Fibroblast of villous mesenchyme (primary cell): ENCODE data around the gene CDK11A. TPM values are rescaled to one million over a fixed set of nuclear protein-coding genes. Genes with fewer than 3 reads are reported as not detected.

Source experiments
- DNase-seq: peaks from one replicate; pipeline ENCODE4 v3.0.0-alpha.2; 2010; ENCODE audit warnings: low read depth
- H3K4me3 ChIP-seq: 2 replicates; pipeline ENCODE4 v1.5.1; 2011; ENCODE audit warnings: low read depth, mild to moderate bottlenecking, low read length
- total RNA-seq: library from RNA; depleted of rRNA; stranded (reverse); fragments of >200 nt; gene quantifications from 2 replicates; pipeline ENCODE4 v1.2.3, GENCODE V29; 2012
- TF ChIP-seq, protein P1 (sequence below): IDR thresholded peaks from 2 replicates; pipeline ENCODE4 v1.5.1; 2012; ENCODE audit warnings: low read depth, mild to moderate bottlenecking, low read length; ENCODE audit not compliant: insufficient read depth

CDK11A gene
- total RNA-seq, 1 donor, result 18.1 TPM

DNA sequence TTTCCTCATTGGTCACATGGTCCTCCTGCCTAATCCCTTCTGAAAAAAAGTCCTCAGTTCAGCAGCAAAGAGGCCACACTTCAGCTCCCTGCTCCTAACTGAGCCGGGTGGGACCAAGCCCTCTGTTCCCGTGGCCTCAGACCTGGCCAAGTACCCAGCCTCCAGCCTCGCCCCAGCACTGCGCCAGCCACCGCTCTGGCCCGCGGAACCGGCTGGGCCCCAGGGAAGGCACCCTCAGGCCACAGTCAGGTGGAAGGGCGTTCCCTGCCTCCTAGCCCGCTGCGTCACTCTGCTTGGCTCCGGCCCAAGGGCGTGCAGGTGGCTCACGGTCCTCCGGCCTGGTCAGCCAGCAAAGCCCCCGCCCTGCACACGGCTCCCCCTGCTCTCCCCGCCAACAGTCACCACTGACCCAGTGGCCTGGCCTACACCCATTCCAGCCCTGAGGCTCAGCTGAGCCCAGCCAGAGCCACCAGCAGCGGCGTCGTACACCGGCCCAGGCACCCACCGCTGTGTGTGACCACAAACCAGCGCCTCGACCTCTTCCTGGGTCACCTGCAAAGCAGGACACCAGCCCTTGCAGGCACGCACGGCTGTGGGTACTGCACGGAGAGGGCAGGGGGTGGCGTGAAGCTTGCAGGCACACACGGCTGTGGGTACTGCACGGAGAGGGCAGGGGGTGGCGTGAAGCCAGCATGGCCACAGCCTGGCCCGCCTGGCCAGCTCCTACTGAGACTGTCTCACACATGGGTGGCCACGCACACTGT, 34.7 kb upstream of the CDK11A start:
- TF ChIP-seq, protein P1, sequence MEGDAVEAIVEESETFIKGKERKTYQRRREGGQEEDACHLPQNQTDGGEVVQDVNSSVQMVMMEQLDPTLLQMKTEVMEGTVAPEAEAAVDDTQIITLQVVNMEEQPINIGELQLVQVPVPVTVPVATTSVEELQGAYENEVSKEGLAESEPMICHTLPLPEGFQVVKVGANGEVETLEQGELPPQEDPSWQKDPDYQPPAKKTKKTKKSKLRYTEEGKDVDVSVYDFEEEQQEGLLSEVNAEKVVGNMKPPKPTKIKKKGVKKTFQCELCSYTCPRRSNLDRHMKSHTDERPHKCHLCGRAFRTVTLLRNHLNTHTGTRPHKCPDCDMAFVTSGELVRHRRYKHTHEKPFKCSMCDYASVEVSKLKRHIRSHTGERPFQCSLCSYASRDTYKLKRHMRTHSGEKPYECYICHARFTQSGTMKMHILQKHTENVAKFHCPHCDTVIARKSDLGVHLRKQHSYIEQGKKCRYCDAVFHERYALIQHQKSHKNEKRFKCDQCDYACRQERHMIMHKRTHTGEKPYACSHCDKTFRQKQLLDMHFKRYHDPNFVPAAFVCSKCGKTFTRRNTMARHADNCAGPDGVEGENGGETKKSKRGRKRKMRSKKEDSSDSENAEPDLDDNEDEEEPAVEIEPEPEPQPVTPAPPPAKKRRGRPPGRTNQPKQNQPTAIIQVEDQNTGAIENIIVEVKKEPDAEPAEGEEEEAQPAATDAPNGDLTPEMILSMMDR, result no peak
- H3K4me3 ChIP-seq, result no peak overlapping the region
- no peak for DNase-seq

DNA sequence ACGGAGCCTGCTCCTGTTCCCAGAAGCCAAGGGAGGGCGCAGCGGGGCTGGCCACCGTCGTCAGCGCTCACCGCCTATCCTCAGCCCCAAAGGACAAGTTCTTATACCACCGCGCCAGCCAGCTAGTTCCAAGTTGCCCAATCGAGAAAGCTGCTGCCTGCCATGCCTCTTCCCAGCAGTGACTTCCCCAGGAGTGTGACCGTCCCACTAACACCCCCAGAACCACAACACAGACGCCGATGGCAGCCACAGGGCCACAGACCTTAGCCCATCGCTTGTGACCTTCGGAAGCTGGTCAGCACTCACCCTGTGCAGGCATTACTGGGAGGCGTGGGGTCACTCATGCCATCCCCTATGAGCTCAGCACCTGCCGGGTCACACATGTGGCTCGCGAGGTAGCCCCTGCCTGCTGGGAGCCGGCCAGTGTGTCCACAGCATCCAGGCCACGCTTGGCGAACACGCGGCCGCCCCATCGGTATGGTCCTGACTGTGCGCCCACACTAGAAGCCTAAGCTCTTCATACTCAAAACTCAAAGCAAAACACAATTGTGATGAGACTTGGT, 34.0 kb upstream of the CDK11A start:
- TF ChIP-seq, protein P1, result no peak
- H3K4me3 ChIP-seq, result no peak overlapping the region
- no peak for DNase-seq

DNA sequence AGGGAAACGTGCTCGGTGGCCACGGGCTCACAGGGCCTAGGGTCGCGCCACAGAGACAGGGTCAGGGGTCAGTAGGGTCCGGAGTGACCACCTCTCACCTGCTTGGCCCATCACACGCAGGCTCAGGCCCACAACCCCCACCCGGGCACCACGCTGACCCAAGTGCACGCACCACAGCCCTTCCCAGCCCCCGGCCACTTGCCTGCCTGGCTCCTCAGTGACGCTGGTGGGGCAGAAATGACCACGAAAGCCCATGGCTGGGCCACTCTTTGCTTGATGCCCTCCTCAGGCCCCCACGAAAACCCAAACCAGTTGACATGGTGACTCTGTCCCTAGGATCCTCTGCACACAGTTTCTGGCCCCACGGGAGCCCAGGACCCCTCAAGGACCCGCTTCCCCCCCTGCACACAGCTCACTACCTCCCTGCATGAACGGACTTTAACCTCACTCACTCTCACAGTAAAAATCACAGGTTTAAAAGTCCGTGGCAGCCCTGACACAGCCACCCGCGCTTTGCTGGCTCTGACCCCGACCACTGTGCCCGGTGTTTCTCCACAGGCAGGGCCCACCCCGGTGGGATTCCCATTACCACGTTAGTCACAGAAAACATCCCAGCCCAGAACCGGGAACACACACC, 33.4 kb upstream of the CDK11A start:
- no peak for DNase-seq
- TF ChIP-seq, protein P1, result no peak
- no peak overlapping the region for H3K4me3 ChIP-seq

DNA sequence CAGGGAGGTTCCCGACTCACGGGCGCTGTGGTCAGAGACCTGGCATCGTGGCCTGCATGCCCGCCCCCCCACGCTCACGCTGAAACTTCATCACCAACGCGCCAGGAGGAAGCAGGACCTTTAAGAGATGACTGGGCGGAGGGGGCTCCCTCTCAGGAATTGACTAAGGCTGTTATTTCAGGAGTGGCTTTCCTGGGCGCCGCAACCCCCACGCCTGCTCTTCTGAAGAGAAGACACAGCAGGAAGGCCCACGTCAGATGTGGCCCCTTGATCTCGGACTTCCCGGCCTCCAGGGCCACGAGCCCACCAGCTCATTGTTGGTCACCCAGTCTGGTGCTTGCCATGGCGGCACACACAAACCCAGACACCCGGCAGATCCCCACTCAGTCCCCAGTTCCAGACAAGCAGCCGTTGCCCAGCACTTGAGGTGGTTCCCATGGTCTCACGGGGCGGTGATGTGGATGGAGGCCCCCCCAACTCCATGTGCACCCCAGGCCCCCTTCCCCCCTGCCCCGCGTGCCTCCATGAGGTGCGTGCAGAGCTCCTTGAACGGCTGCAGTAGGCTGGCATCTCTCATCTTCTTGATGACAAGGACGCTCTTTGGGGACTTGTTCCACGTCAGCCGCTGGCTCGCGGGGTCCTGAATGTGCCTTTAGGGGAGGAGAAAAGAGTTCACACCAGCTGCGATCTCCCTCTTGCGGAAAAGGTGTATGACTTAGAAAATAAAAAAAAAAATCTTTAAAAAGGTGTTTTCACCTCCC, 32.7 kb upstream of the CDK11A start:
- DNase-seq, result no peak
- TF ChIP-seq, protein P1, result no peak
- no peak overlapping the region for H3K4me3 ChIP-seq

DNA sequence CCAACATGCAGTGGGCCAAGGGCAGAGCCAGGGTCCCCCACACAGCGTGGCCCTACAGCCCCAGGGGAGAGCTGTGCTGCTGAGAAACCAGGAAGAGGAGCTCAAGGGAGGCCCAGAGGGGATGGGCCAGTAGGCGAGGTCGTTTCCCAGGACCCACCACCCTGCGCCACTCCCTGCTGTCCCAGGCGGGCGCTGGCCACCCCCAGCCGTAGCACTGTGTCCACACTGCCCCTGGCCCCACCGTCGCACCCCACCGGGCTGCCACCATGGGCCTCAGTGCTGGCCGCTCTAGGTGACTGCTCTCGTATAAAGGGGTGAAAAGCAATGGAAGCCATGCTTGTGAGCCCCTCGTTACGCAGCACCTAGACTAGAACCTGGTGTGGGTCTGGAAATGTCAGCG, 31.7 kb upstream of the CDK11A start:
- DNase-seq, result no peak
- TF ChIP-seq, protein P1, result no peak
- no peak overlapping the region for H3K4me3 ChIP-seq

DNA sequence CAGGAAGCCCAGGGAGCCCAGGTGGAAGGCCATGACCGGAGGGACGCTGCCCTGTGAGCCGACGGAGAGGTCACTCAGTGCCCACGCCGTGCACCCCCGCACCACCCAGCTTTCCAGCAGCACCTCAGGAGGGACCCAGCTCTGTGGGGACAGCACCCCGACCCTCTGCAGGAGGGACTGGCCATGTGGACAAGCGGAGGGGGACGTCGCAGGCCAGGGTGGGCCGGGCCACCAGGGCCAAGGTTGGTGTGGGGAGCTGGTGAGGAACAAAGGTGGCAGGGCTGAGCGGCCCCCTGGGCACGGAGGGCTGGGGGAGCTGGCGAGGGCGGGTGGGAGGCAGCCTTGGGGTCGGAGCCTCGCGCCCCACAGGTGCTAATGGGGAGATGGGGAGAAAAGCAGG, 31.3 kb upstream of the CDK11A start:
- DNase-seq, result no peak

More for the DNA sequence above, 31.3 kb upstream of the CDK11A start:
- TF ChIP-seq, protein P1, result no peak
- no peak overlapping the region for H3K4me3 ChIP-seq
